Activated T-helper 17 cell treated with anti-CD3 and anti-CD28 coated beads, Interleukin-2, amount 50 U/mL, for 72 hours (primary cell): ENCODE data around the gene ACTRT2. TPM values are rescaled to one million over a fixed set of nuclear protein-coding genes. Genes with fewer than 3 reads are reported as not detected.

Experiments
- ATAC-seq: fragments of 150-1000 bp; cut with Tn5 transposase; replicated peaks from 2 replicates; pipeline ENCODE4 v1.10.0; 2021; ENCODE audit warnings: mild to moderate bottlenecking, moderate library complexity
- H3K27ac Mint-ChIP-seq: one replicate; pipeline ENCODE4 v1.8.0; 2022; ENCODE audit warnings: mixed read lengths
- H3K27me3 Mint-ChIP-seq: one replicate; pipeline ENCODE4 v1.8.0; 2022; ENCODE audit warnings: mixed read lengths
- H3K36me3 Mint-ChIP-seq: one replicate; pipeline ENCODE4 v1.8.0; 2022; ENCODE audit warnings: low read depth, mild to moderate bottlenecking, mixed read lengths
- H3K4me1 Mint-ChIP-seq: one replicate; pipeline ENCODE4 v1.8.0; 2022; ENCODE audit warnings: mixed read lengths
- H3K4me3 Mint-ChIP-seq: one replicate; pipeline ENCODE4 v1.8.0; 2022; ENCODE audit warnings: mild to moderate bottlenecking, mixed read lengths
- H3K9me3 Mint-ChIP-seq: one replicate; pipeline ENCODE4 v1.8.0; 2022; ENCODE audit warnings: mixed read lengths
- total RNA-seq, 2 donors: library from RNA; stranded (reverse); gene quantifications; one replicate each; pipeline ENCODE4 v1.2.3, GENCODE V29; 2022

The ACTRT2 gene
- total RNA-seq, 2 donors from 2014 or later, result not detected

DNA sequence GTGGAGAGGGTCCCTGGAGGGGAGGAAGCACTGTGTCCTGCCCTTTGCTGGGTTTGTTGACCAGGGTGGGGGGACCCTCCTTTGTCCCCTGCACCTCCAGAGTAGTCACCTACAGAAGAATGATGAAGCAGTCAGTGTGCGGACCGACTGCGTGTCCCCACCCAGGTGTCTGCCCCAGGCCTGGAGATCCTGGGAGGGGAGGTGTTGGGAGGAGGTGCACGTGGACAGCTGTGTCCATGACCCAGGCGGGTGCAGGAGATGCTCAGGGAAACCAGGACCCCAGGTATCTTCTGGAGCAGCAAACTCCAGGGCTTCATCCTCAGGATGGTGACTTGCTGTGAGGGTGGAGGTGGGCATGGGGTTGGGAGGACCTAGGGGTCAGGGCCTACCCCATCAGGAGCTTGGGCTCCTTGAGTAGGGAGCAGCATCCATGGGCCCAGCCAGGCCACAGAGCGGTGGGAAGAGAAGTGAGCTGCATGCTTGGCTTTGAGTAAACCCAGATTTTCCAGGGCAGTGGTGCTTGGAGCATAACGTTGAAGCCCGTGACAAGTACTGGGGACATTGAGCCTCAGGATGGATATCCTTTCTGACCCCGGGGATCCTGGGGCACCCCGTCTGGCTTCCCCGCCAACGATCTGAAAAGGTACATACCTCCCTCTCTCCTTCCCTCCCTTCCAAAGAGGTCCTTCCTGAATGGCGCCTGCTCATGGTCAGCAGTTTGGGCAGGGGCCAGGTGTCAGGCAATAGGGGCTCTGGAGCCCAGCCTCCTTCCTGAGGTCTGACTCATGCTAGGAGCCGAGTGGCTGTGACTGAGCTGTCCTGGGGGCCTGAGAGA, 13.7 kb downstream of the ACTRT2 start:
- H3K27me3 Mint-ChIP-seq, result no peaks in the 10 kb centered on the region

DNA sequence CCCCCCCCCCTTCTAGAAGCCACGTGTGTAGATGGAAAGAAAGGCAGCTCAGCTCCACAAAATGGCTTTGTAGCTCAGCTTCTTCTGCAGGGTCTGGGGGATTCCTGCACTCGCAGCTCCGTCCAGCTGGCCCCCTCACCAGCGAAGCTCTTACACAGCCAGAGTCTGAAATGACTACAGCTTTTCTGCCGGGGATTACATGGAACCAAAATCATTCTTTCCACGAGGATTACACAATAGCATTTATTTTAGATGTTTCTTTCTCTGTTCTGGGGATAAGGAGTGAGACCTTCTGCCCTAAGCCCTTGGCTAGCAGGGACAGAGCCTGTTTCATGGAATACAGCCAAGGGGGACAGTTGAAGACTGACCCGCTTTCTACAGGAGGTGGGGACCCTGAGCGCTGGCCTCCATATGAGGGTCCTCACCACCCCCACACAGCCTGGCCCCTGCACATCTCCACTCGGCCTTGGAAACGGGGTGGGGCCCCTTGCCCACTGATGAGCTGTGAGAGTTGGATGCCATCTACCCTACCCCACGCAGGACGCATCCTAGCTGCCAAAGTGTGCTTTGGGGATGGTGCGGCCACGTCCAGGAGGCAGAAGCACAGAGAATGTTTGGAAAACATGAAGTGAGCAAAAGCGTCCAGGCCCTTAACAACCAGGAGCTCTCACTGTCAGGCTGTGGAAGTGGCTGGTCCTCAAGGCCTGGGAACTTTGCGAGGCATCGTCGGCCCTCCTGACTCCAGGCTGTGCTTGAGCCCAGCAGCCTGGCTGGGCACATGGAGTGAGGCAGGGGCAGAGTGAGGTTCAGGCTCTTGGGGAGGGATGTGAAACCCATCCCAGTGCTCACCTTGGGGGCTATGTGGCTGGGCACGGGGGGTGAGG, 14.5 kb downstream of the ACTRT2 start:
- ATAC-seq, result no peak
- peak overlapping the region; percentile 36 for H3K27ac Mint-ChIP-seq

More for the DNA sequence above, 13.7 kb downstream of the ACTRT2 start:
- no peak for ATAC-seq
- H3K4me1 Mint-ChIP-seq, result no peaks in the 10 kb centered on the region
- peak overlapping the region; percentile 36 for H3K27ac Mint-ChIP-seq
- no peaks in the 10 kb centered on the region for H3K36me3 Mint-ChIP-seq
- no peaks in the 10 kb centered on the region for H3K9me3 Mint-ChIP-seq
- H3K4me3 Mint-ChIP-seq, result no peak overlapping the region

DNA sequence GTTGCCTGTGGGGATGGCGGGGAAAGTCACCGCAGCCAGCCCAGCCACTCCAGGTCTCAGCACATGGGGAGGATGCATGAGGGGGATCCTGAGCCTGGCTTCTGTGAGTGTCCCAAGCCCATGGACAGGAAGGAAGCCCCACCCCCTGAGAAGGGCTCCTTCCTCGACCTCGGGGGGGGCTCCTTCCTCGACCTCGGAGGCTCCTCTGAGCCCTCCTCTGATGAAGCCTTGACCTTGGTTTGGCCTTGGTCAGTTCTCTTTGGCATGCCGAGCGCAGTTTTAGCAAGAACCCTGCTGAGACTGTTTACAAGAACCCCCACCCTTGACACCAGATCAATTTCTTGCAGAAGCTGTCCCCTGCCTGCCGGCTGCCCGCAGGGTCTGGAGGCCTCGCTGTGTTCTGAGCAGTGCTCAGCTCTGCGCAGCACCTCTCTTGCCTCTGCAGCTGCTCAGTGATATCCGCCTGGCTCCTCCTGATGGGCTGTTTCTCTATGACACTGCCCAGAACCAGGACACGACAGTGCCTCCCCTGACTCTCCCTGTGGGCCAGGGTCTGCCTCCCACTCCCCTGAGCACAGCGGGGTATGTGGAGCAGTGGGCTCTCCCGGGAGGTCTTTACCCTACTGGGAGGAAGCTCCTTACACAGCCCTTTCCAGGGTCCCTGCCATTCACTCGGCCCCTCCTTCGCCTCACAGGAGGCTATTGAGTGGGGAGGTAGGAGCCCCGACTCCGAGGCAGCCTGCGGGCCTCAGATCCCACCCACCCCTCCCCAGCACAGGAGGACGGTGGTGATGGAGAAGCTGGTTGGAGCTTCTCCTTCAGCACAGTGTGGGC, 15.4 kb downstream of the ACTRT2 start:
- no peak overlapping the region for H3K4me3 Mint-ChIP-seq
- H3K9me3 Mint-ChIP-seq, result no peaks in the 10 kb centered on the region

More for the DNA sequence above, 14.5 kb downstream of the ACTRT2 start:
- no peak overlapping the region for H3K4me3 Mint-ChIP-seq
- no peaks in the 10 kb centered on the region for H3K9me3 Mint-ChIP-seq
- no peaks in the 10 kb centered on the region for H3K36me3 Mint-ChIP-seq
- H3K27me3 Mint-ChIP-seq, result no peaks in the 10 kb centered on the region
- no peaks in the 10 kb centered on the region for H3K4me1 Mint-ChIP-seq

DNA sequence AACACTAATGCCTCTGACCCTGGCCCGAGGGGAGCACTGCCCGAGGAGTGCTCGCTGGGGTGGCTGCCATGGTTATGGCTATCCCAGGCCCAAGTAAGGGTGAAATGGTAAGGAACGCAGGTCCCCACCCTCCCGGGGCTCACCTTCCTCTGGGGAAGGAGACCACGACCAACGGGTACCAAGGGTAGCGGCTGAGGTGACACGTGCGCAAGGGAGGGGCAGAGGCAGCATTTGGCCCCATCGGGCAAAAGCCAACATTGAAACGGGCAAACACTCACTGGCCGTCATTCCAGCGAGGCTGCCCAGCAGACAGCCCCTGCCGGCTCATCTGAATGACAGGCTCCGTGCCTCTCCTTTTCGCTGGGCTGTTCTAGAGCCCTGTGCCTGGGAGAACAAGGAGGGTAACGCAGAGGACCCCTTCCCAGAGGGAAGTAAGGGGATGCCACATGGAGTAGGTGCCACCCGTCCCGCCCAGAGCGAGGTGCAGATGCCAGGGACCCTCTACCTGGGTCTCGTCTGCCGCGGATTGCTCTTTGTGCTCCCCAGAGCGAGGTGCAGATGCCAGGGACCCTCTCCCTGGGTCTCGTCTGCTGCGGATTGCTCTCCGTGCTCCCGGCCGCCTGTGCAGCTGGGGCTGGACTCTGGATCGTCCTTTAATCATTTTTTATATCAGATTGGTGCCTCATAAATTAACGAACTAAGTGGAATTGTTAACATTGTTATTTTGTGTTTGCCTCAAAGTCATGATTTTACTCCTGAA, 16.2 kb downstream of the ACTRT2 start:
- no peak for ATAC-seq
- no peaks in the 10 kb centered on the region for H3K27me3 Mint-ChIP-seq
- H3K4me3 Mint-ChIP-seq, result no peak overlapping the region
- no peaks in the 10 kb centered on the region for H3K4me1 Mint-ChIP-seq
- H3K36me3 Mint-ChIP-seq, result no peaks in the 10 kb centered on the region
- no peak overlapping the region for H3K27ac Mint-ChIP-seq
- no peaks in the 10 kb centered on the region for H3K9me3 Mint-ChIP-seq

More for the DNA sequence above, 15.4 kb downstream of the ACTRT2 start:
- no peaks in the 10 kb centered on the region for H3K36me3 Mint-ChIP-seq
- no peaks in the 10 kb centered on the region for H3K4me1 Mint-ChIP-seq
- no peak for ATAC-seq
- no peaks in the 10 kb centered on the region for H3K27me3 Mint-ChIP-seq
- no peak overlapping the region for H3K27ac Mint-ChIP-seq

DNA sequence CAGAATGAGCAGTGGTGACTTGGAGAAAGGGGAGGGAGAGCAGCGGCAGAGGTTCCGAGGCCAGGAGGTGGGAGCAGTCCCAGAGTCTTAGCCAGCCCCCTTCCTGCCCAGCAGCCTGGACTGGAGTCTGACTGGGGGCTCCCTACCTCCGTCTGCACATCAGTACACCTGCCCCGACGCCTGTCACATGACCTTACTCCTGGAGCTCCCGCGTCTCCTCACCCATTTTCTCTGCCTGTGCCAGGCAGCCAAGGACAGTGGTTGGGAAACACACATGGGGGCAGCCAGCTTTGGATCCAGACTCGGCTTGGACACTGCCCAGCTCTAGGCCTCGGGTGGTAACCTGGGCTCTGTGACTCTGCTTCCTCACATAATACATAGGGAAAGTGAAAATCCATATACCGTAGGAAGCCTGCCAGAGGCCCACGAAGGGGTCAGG, 16.9 kb downstream of the ACTRT2 start:
- no peak for ATAC-seq
- no peak overlapping the region for H3K4me3 Mint-ChIP-seq
- no peaks in the 10 kb centered on the region for H3K4me1 Mint-ChIP-seq
- no peaks in the 10 kb centered on the region for H3K9me3 Mint-ChIP-seq
- H3K36me3 Mint-ChIP-seq, result no peaks in the 10 kb centered on the region
- no peak overlapping the region for H3K27ac Mint-ChIP-seq
- no peaks in the 10 kb centered on the region for H3K27me3 Mint-ChIP-seq

DNA sequence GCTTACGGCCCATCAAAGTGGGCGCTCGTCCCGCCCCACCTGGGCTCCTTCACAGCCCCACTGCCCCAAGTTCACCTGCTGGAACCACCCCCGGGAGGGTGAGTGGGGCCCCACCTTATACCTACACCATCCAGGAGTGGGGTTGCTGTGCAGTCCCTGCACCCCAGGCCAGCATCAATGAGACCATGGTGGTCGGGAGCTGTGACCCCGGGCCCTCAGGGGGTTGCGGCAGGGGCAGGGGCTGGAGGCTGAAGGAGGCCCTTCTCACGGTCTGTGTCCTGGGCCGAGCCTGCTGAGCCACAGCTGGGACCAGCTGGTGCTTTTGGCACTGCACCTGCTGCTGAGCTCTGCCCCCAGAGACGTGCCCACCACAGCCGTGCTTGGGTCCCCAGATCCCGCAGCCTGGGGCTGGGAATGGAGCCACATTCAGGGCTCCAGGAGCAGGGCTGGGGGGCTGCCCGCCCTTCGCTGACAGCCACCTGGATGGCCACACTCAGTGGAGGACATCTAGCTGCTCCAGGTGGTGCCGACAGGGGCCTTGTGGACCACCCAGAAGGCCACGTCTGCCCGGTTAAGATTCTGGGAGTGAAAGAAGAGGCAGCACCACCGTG, 17.4 kb downstream of the ACTRT2 start:
- H3K27me3 Mint-ChIP-seq, result no peaks in the 10 kb centered on the region
- no peak for ATAC-seq
- H3K4me1 Mint-ChIP-seq, result no peaks in the 10 kb centered on the region
- no peaks in the 10 kb centered on the region for H3K36me3 Mint-ChIP-seq
- H3K4me3 Mint-ChIP-seq, result no peak overlapping the region
- H3K9me3 Mint-ChIP-seq, result no peaks in the 10 kb centered on the region
- no peak overlapping the region for H3K27ac Mint-ChIP-seq

DNA sequence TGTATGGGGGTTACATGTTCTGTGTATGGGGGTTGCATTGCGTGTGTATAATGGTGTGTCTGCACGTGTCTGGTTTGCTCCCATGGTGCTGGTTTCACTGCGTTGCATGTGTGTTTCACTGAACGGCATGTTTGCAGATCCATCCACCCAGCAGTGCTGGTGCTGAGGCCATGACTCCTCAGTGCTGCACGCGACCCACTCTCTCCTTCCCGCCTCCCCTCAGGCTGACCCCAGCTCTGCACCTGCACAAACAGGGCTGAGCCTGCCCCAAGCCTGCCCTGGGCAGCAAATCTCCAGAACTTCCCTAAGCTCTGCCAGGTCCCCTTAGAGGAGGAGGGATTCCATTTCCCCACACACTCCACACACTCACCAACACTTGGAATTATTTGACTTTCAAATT, 18.7 kb downstream of the ACTRT2 start:
- no peak overlapping the region for H3K27ac Mint-ChIP-seq
- H3K27me3 Mint-ChIP-seq, result peaks cover 7% of the 10 kb centered on the region
- H3K9me3 Mint-ChIP-seq, result no peaks in the 10 kb centered on the region
- ATAC-seq, result no peak
- H3K36me3 Mint-ChIP-seq, result no peaks in the 10 kb centered on the region
- no peaks in the 10 kb centered on the region for H3K4me1 Mint-ChIP-seq
- H3K4me3 Mint-ChIP-seq, result no peak overlapping the region

DNA sequence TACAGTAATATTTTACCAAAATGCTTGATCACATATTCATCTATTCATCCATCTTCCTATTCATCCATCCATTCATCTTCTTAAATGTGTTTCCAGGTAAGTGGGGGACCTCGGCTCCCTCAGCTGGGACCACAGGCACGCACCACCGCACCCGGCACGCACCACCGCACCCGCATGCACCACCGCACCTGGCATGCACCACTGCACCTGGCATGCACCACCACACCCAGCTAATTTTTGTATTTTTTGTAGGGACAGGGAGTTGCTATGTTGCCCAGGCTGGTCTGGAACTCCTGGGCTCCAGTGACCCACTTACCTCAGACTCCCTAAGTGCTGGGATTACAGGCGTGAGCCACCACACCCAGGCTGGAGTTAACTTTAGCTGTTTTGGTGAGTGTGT, 21.2 kb downstream of the ACTRT2 start:
- H3K9me3 Mint-ChIP-seq, result no peaks in the 10 kb centered on the region
- H3K4me1 Mint-ChIP-seq, result no peaks in the 10 kb centered on the region
- H3K4me3 Mint-ChIP-seq, result no peak overlapping the region
- no peaks in the 10 kb centered on the region for H3K36me3 Mint-ChIP-seq
- peaks cover 15% of the 10 kb centered on the region for H3K27me3 Mint-ChIP-seq
- no peak for ATAC-seq
- no peak overlapping the region for H3K27ac Mint-ChIP-seq

DNA sequence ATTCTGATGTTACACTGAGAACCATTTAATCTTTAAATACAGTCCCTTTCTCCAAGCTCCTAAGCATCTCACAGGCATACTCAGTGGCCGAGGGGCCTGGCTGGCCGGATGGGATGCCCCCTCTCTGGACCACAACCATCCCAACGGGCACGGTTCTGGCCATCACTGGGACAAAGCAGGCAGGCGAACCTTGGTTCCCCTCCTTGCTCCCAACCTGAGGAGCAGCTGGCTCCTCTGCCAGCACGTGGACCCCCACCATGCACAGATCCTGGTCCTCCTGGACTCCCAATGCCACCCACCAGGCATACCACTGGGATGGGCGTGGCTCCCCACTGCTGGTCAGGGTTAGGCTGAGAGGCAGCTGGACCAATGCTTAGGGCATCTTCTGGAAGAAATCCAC, 27.9 kb downstream of the ACTRT2 start:
- Mint-ChIP-seq H3K4me1 (no peaks in the 10 kb centered on the region), H3K36me3 (no peaks in the 10 kb centered on the region), H3K9me3 (peaks cover 5% of the 10 kb centered on the region), H3K4me3 (no peak overlapping the region), H3K27ac (no peak overlapping the region), H3K27me3 (peaks cover 25% of the 10 kb centered on the region)
- ATAC-seq, result no peak

DNA sequence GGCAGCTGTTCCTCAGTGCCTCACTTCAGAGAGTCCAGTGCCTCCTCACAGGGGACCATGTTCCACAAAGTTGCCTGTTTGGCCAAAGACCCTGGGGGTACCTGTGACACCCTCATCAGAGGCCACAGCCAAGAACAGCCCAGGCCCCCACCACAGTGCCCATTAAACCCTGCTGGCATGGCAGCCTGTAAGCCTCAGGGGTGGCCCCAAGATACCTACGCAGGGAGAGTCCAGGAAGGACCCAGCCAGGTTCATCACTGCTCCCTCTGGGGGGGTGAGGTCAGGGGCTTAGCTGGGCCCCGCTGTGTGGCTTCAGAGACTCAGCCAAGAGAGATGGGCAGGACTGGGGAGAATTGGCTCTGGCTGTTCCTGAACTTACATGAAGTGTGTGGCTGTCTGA, 28.6 kb downstream of the ACTRT2 start:
- Mint-ChIP-seq H3K4me3 (no peak overlapping the region), H3K27me3 (peaks cover 18% of the 10 kb centered on the region), H3K4me1 (no peaks in the 10 kb centered on the region), H3K9me3 (peaks cover 5% of the 10 kb centered on the region), H3K27ac (no peak overlapping the region), H3K36me3 (no peaks in the 10 kb centered on the region)
- ATAC-seq, result no peak

DNA sequence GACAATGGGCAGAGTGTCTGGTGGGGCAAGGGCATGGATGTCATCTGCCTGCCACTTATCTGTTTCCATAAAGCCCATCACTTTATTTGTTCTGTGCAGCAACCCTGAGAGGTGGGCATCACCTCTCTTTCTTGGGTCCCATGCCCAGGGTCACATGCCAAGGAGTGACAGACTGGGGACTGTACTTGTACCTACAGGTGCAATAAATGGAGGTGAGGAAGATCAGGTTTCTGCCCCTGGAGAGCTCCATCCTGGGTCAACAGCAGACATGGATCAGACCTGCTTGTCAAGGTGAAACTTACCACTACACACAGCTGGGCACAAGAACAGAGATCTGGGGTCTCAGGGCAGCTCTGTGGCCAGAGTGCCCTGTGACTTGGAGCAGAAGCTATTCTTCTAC, 29.3 kb downstream of the ACTRT2 start:
- Mint-ChIP-seq H3K4me3 (no peak overlapping the region), H3K36me3 (no peaks in the 10 kb centered on the region), H3K27ac (no peak overlapping the region), H3K27me3 (peaks cover 18% of the 10 kb centered on the region), H3K4me1 (no peaks in the 10 kb centered on the region), H3K9me3 (peaks cover 5% of the 10 kb centered on the region)
- no peak for ATAC-seq

DNA sequence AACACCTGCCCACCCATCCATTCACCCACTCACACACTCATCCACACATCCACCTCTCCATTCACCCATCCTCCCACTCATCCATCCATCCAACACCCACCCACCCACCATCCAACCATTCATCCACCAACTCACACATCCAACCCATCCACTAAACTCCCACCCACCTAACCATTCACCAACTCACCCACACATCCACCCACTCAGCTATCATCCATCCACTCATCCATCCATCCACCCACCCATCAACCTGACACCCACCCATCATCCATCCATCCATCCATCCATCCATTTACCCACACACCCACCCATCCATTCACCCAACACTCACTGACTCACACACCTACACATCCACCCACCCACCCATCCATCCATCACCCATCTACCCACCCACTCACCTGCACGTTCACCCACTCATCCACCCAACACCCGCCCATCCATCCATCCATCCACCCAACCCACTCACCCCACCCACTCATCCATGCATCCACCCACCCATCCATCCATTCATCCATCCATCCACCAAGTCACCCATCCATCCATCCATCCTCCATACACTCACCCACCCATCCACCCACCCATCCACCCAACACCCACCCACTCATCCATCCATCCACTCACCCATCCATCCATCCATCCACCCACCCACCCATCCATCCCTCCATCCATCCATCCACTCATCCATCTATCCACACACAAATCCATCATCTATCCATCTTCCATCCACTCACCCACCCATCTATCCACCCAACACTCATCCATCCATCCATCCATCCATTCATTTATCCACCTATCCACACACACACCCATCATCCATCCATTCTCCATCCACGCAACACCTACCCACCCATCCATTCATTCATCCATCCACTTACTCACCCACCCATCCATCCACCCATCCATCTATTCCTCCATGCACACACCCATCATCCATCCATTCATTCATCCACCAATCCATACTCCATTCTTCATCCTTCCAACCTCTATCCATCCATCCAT, 30.3 kb downstream of the ACTRT2 start:
- Mint-ChIP-seq H3K27ac (no peak overlapping the region), H3K9me3 (peaks cover 5% of the 10 kb centered on the region), H3K36me3 (no peaks in the 10 kb centered on the region)

More for the DNA sequence above, 30.3 kb downstream of the ACTRT2 start:
- Mint-ChIP-seq H3K27me3 (peaks cover 13% of the 10 kb centered on the region), H3K4me1 (no peaks in the 10 kb centered on the region), H3K4me3 (no peak overlapping the region)
- ATAC-seq, result no peak
